ENCODE data around the gene B4GALT2.

GRCh38 chr1:43968348-43968948, 10.6 kb upstream of the B4GALT2 start:
- TF ChIP-seq CTCF (conservative IDR thresholded peaks at IDR 0.05) (no peak), ZFX (IDR thresholded peaks at IDR 0.05) (no peak)

All from C4-2B (cell line).